Pancreas (tissue), 10 donors: ENCODE data around the gene BPIFB1. TPM values are rescaled to one million over a fixed set of nuclear protein-coding genes. Genes with fewer than 3 reads are reported as not detected.

ENCODE experiments used
- ATAC-seq, 4 donors: fragments of 200-7000 bp; cut with Tn5 transposase; one replicate each; pipeline versions ENCODE4 v1.8.0 to v1.9.1; 2020; ENCODE audit warnings: mild to moderate bottlenecking in 4 of 4, moderate library complexity in 4 of 4
- DNase-seq, 6 donors: peaks; one replicate each; pipeline ENCODE4 v3.0.0-alpha.2; 2020
- FAIRE-seq: peaks from 2 replicates; lab custom pipeline; 2012; peaks lifted over from hg19 to GRCh38; lab: Jason Lieb, UNC
- H3K27ac ChIP-seq, 4 donors: fragments of 200-600 bp; sonication (generic); 1 replicate in 3 of 4; 2 replicates in 1 of 4; pipeline versions ENCODE4 v1.5.0 to v1.8.0; 2020
- H3K27me3 ChIP-seq, 4 donors: fragments of 200-600 bp; one replicate each; pipeline ENCODE4 v1.8.0; 2021
- H3K36me3 ChIP-seq, 3 donors: fragments of 200-600 bp; sonication (generic) in 1 of 3; one replicate each; pipeline versions ENCODE4 v1.5.0 to v1.8.0; 2020 to 2021
- H3K4me1 ChIP-seq, 3 donors: fragments of 200-600 bp; one replicate each; pipeline ENCODE4 v1.8.0; 2021
- H3K4me3 ChIP-seq, 4 donors: fragments of 200-600 bp; sonication (generic) in 2 of 4; one replicate each; pipeline versions ENCODE4 v1.5.0 to v1.8.0; 2020 to 2021
- H3K9me3 ChIP-seq, 4 donors: fragments of 200-600 bp; one replicate each; pipeline ENCODE4 v1.8.0; 2021
- WGBS, 2 donors: extraction: QIAGEN DNeasy Blood & Tissue Kit; methylation state at CpG; one replicate each; pipeline ENCODE4 v1.1.7; 2013; 5-methylcytosine and 5-hydroxymethylcytosine counted together
- intact Hi-C, 3 donors: fragments of 100-400 bp; cut with DNase I; formaldehyde crosslinking; loops; one replicate each; pipeline versions ENCODE4 v1.11.1 to v1.14.2; 2022
- polyA plus RNA-seq, 2 donors: library from polyadenylated mRNA; stranded (reverse); fragments of 200-250 nt; gene quantifications; one replicate each; pipeline ENCODE4 v1.2.3, GENCODE V29; 2013
- total RNA-seq, 6 donors: library from RNA; stranded (reverse); fragmentation: NEBNext Ultra II Directional in 4 of 6; extraction: Animal tissue kit (Norgen Biotek cat#: 25700) in 4 of 6; gene quantifications; one replicate each; pipeline versions ENCODE4 v1.2.1 to v1.2.4, GENCODE V29; 2021 to 2023
- TF ChIP-seq, protein P1 (sequence below), 4 donors: fragments of 200-600 bp; sonication (generic) in 3 of 4; IDR thresholded peaks; one replicate each; pipeline versions ENCODE4 v1.5.0 to v1.8.0; 2021; ENCODE audit warnings: antibody characterized with exemption in 4 of 4
- donor health status: healthy with polysubstance abuse.
- donor health status: DM: no; HTN: no; CAD: no; lungs with moderate emphysema.
- donor health status: DM: no; HTN: no; CAD: no.
- donor health status: control.
- donor health status: control.
- donor health status: Bipolar disorder and iron deficiency.
- donor health status: DM: yes; HTN: yes; CAD: no.
- donor health status: DM: no; HTN: no; CAD: no.
- donor health status: DM: no; HTN: no; CAD: no.
- donor health status: DM: yes; HTN: yes; CAD: no.

Gene BPIFB1
- total and polyA plus RNA-seq, 8 donors: 0.12 to 0.32 TPM; not detected in 6

DNA sequence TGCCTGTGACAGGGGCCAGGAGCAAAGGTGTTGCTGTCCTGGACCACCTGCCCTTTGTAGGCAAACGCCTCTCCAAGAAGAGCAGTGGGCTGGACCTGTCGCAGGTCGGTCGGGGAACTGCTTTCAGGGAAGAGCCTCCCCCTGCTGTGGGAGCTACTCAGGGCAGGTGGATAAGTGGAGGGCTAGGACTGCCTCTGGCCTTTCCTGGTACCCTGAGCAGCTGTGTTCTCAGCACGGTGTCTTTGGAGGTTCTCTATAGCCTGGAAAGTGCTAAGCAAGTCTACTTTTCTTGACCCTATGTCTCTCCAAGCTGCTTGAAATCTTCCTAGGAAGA is 35.0 kb downstream of the BPIFB1 start:
- TF ChIP-seq, protein P1, sequence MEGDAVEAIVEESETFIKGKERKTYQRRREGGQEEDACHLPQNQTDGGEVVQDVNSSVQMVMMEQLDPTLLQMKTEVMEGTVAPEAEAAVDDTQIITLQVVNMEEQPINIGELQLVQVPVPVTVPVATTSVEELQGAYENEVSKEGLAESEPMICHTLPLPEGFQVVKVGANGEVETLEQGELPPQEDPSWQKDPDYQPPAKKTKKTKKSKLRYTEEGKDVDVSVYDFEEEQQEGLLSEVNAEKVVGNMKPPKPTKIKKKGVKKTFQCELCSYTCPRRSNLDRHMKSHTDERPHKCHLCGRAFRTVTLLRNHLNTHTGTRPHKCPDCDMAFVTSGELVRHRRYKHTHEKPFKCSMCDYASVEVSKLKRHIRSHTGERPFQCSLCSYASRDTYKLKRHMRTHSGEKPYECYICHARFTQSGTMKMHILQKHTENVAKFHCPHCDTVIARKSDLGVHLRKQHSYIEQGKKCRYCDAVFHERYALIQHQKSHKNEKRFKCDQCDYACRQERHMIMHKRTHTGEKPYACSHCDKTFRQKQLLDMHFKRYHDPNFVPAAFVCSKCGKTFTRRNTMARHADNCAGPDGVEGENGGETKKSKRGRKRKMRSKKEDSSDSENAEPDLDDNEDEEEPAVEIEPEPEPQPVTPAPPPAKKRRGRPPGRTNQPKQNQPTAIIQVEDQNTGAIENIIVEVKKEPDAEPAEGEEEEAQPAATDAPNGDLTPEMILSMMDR (IDR thresholded peaks at IDR 0.05): no peak
- intact Hi-C loops: no loop called here
- DNase-seq (no peak), ATAC-seq (no peak), FAIRE-seq (no peak)
- H3K36me3 ChIP-seq: no peaks in the 10 kb centered on the region
- H3K4me3 ChIP-seq: no peak overlapping the region
- no peak overlapping the region for H3K27ac ChIP-seq
- no peaks in the 10 kb centered on the region for H3K9me3 ChIP-seq
- H3K4me1 ChIP-seq: no peaks in the 10 kb centered on the region
- no peaks in the 10 kb centered on the region for H3K27me3 ChIP-seq
- 37 to 43% methylated on average over 5 of the region's 5 CpGs for WGBS, 2 donors

DNA sequence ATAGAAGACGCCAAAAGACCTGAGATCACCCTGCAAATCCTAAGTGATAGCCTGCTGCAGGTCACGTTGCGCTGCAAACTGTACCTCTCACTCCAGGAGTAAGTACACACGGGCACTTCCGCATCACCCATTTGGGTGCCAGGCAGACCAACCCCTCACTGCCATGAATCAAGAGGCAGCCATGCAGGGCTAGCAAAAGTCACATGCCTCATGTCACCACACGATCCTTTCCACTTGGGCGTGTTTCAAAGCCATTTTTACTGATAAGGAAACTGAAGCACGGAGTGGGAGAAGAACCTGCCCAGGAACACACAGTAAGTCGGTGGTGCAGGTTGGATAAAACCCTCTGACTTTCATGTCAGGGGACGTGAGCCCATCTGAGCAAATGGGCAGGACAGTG is 37.0 kb downstream of the BPIFB1 start:
- FAIRE-seq (no peak), ATAC-seq (no peak), DNase-seq (no peak)
- intact Hi-C loops: no loop called here
- Histone ChIP-seq H3K9me3 (no peaks in the 10 kb centered on the region), H3K4me3 (no peak overlapping the region), H3K4me1 (no peaks in the 10 kb centered on the region), H3K27ac (no peak overlapping the region), H3K36me3 (no peaks in the 10 kb centered on the region), H3K27me3 (no peaks in the 10 kb centered on the region)
- TF ChIP-seq, protein P1 (IDR thresholded peaks at IDR 0.05): no peak
- WGBS, 2 donors: 65% methylated on average over 10 of the region's 10 CpGs

DNA sequence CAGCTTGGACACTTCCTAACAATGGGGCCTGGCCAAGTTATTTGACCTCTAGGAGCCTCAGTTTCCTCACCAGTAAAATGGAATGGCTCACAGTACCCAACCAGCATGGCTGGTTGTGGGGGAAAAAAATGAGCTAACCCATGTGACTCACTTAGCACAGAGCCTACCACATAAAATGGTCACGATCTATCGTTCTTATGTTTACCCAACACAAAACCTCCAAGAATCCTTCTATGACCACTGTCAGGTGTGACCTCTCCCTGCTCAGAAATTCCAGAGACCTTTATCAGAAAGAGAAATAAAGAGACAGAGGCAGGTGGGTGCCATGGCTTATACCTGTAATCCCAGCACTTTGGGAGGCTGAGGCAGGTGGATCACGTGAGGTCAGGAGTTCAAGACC is 39.4 kb downstream of the BPIFB1 start:
- 58 to 62% methylated on average over 3 of the region's 3 CpGs for WGBS, 2 donors
- Histone ChIP-seq H3K27me3 (no peaks in the 10 kb centered on the region), H3K27ac (no peak overlapping the region), H3K4me3 (no peak overlapping the region), H3K36me3 (no peaks in the 10 kb centered on the region), H3K9me3 (no peaks in the 10 kb centered on the region), H3K4me1 (no peaks in the 10 kb centered on the region)
- ATAC-seq (no peak), DNase-seq (no peak), FAIRE-seq (no peak)
- TF ChIP-seq, protein P1 (IDR thresholded peaks at IDR 0.05): no peak
- intact Hi-C loops: no loop called here

DNA sequence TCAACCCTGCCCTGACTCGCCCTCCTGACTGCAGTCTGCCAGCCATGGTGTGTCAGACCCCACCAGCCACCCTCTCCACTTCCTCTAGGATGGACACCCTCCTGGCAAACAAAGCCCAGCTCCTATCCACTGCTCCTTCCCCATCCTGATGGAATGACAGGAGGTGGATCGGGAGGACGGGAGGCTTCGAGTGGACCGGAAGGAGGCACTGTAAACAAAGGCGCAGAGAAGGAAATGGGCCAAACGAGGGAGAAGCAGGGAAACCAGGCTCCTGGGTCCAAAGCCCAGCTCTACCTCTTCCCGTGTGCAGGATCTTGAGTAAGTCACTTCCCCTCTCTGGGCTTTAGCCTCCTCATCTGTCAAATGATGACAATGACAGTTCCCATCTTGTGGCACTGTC is 40.2 kb downstream of the BPIFB1 start:
- H3K4me3 ChIP-seq: no peak overlapping the region
- intact Hi-C loops: no loop called here
- WGBS, 2 donors: 52 to 59% methylated on average over 8 of the region's 8 CpGs
- H3K4me1 ChIP-seq: no peaks in the 10 kb centered on the region
- no peak overlapping the region for H3K27ac ChIP-seq
- DNase-seq (no peak), ATAC-seq (no peak), FAIRE-seq (no peak)
- no peaks in the 10 kb centered on the region for H3K9me3 ChIP-seq
- no peaks in the 10 kb centered on the region for H3K36me3 ChIP-seq
- H3K27me3 ChIP-seq: no peaks in the 10 kb centered on the region
- TF ChIP-seq, protein P1 (IDR thresholded peaks at IDR 0.05): no peak

DNA sequence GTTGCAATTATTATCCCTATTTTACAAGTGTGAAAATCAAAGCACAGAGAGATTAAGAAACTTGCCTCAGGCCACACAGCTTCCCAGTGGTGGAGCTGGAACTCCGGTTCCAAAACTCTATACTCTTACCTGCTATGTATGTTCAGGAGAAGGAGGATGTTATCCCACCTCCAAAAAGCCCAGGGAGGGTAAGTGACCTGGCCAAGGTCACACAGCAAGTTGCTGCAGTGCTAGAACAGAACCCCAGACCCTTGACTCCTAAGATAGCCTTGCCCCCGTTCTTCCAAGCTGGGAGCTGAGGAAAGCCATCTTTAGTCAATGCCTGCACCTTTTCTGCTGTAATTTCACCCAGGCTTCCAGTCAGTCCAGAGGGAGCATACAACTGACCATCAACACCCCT is 42.3 kb downstream of the BPIFB1 start:
- Histone ChIP-seq H3K9me3 (no peaks in the 10 kb centered on the region), H3K4me1 (no peaks in the 10 kb centered on the region), H3K27me3 (no peaks in the 10 kb centered on the region), H3K4me3 (no peak overlapping the region), H3K27ac (no peak overlapping the region), H3K36me3 (no peaks in the 10 kb centered on the region)
- TF ChIP-seq, protein P1 (IDR thresholded peaks at IDR 0.05): no peak
- WGBS, 2 donors: 62 to 63% methylated on average over 2 of the region's 2 CpGs
- DNase-seq (no peak), ATAC-seq (no peak), FAIRE-seq (no peak)
- intact Hi-C loops: no loop called here
